Esophagus muscularis mucosa (tissue), 3 donors: ENCODE data around the gene LYVE1.

Experiments
- CTCF ChIP-seq, 3 experiments: fragments of 200-600 bp in 2 of 3; fragments of 450-650 bp in 1 of 3; sonication (generic) in 2 of 3; IDR thresholded peaks; one replicate each; pipeline ENCODE4 v1.5.1; 2017 to 2019; ENCODE audit warnings: antibody characterized with exemption in 3 of 3, mild to moderate bottlenecking in 2 of 3, moderate library complexity in 1 of 3
- POLR2A ChIP-seq: fragments of 450-650 bp; IDR thresholded peaks from one replicate; pipeline ENCODE4 v1.6.1; 2017; ENCODE audit warnings: antibody characterized with exemption, moderate library complexity, mild to moderate bottlenecking, low read depth

- TF ChIP-seq POLR2A (no peak), CTCF (IDR thresholded peaks at IDR 0.05) (no peak)
These were observed 12.2 kb upstream of the LYVE1 start for GRCh38 chr11:10580623-10581022.
